ENCODE measurements around the gene CLINT1. TPM values are rescaled to one million over a fixed set of nuclear protein-coding genes. Genes with fewer than 3 reads are reported as not detected.

Gene CLINT1
- polyA plus RNA-seq, 1 experiment = 103 TPM

- DNase-seq (ENCODE audit: low read depth, low spot score) = peak; percentile 10
These were observed 36.9 kb downstream of the CLINT1 start for GRCh38 chr5:157821822-157822622.

GRCh38 chr5:157821405-157821804, 37.5 kb downstream of the CLINT1 start:
- CTCF ChIA-PET = no interaction called here
- POLR2A ChIA-PET = no interaction called here
- Histone ChIP-seq H3K27ac (ENCODE audit: low read depth, low read length) (no peak overlapping the region), H3K27me3 (ENCODE audit: control insufficient read depth, insufficient read depth, low read length) (no peaks in the 10 kb centered on the region), H3K4me3 (ENCODE audit: low read depth, low read length) (no peak overlapping the region), H3K9me3 (ENCODE audit: control insufficient read depth, insufficient read depth, low read length) (no peaks in the 10 kb centered on the region)
- DNase-seq (ENCODE audit: low read depth, low spot score) = no peak
- TF ChIP-seq CTCF (IDR thresholded peaks at IDR 0.05; ENCODE audit: low read depth, low read length) = no peak

More at GRCh38 chr5:157821822-157822622, 36.9 kb downstream of the CLINT1 start:
- ChIA-PET POLR2A (interaction anchor here (0.7 kb wide), 1 partner anchor 37 kb away, joined by 3 read pairs; the partner anchor contains the start of gene CLINT1), CTCF (interaction anchor here (0.7 to 1.6 kb wide), 5 partner anchors 9 to 60 kb away, joined by 3 to 9 read pairs (median 6); no protein-coding TSS in a partner anchor)
- TF ChIP-seq CTCF (IDR thresholded peaks at IDR 0.05; ENCODE audit: low read depth, low read length) = no peak
- no peaks in the 10 kb centered on the region for H3K9me3 ChIP-seq (ENCODE audit: control insufficient read depth, insufficient read depth, low read length)
- H3K27me3 ChIP-seq (ENCODE audit: control insufficient read depth, insufficient read depth, low read length) = no peaks in the 10 kb centered on the region
- no peak overlapping the region for H3K27ac ChIP-seq (ENCODE audit: low read depth, low read length)
- H3K4me3 ChIP-seq (ENCODE audit: low read depth, low read length) = no peak overlapping the region

- peak; percentile 68 for TF ChIP-seq CTCF (IDR thresholded peaks at IDR 0.05; ENCODE audit: low read depth, low read length)
- H3K4me3 ChIP-seq (ENCODE audit: low read depth, low read length) = no peak overlapping the region
- no peaks in the 10 kb centered on the region for H3K9me3 ChIP-seq (ENCODE audit: control insufficient read depth, insufficient read depth, low read length)
- no peak overlapping the region for H3K27ac ChIP-seq (ENCODE audit: low read depth, low read length)
- DNase-seq (ENCODE audit: low read depth, low spot score) = peak; percentile 6
- no peaks in the 10 kb centered on the region for H3K27me3 ChIP-seq (ENCODE audit: control insufficient read depth, insufficient read depth, low read length)
- ChIA-PET POLR2A (no interaction called here), CTCF (interaction anchor here (0.6 to 4.4 kb wide), 15 partner anchors 11 to 254 kb away, joined by 3 to 80 read pairs (median 5); partner anchors contain the start of gene CLINT1)
These were observed 38.2 kb downstream of the CLINT1 start for GRCh38 chr5:157820593-157821252.

DNA sequence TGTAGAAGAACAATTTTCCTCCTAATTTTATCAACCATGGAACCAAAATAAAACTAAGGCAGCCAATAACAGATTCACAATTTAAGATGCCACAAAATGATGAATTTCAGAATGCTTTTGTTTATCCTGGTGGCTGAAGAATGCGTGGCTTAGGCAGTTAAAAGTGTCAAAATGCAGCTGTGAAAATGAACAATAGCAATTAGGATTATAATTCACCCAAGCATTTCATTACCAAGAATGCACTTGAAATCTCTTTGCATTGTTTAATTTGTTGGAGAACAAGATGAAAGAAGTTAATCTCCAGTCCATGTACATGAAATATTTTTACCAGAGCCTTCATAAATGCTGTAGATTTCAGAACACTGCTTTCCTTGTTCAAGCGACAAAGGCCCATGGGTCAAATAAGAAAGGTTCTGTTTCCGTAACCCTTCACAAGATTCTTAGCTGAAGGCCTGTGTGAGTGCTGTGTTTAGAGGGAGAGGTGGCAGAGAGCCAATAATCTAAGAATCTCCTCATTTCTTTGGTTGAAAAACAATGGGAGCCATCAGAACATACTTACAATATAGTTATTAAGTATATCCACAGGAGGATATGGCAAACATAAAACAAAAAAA, 39.3 kb downstream of the CLINT1 start:
- no peak for TF ChIP-seq CTCF (IDR thresholded peaks at IDR 0.05; ENCODE audit: low read depth, low read length)
- CTCF ChIA-PET = interaction anchor here (0.5 to 4.4 kb wide), 18 partner anchors 10 to 564 kb away, joined by 3 to 80 read pairs (median 5); partner anchors contain the start of gene CLINT1

More for the DNA sequence above, 39.3 kb downstream of the CLINT1 start:
- no peak overlapping the region for H3K4me3 ChIP-seq (ENCODE audit: low read depth, low read length)
- POLR2A ChIA-PET = no interaction called here
- DNase-seq (ENCODE audit: low read depth, low spot score) = no peak
- no peaks in the 10 kb centered on the region for H3K9me3 ChIP-seq (ENCODE audit: control insufficient read depth, insufficient read depth, low read length)
- no peak overlapping the region for H3K27ac ChIP-seq (ENCODE audit: low read depth, low read length)
- H3K27me3 ChIP-seq (ENCODE audit: control insufficient read depth, insufficient read depth, low read length) = no peaks in the 10 kb centered on the region

Data from AG04450 (cell line).